GM19455 (cell line): ENCODE data around the gene PPL.
A peak's percentile ranks its signal among the peaks of the same experiment; 100 is the strongest.

ENCODE experiments used
- ATAC-seq: cut with Tn5 transposase; IDR thresholded peaks from one replicate; pipeline ENCODE4 v1.9.1; 2021; ENCODE audit not compliant: unreplicated experiment

The PPL gene

GRCh38 chr16:4868535-4868934 is 68.4 kb downstream of the PPL start:
- ATAC-seq, result no peak

GRCh38 chr16:4868026-4868425 is 68.9 kb downstream of the PPL start:
- ATAC-seq, result no peak

GRCh38 chr16:4866586-4866985 is 70.4 kb downstream of the PPL start:
- no peak for ATAC-seq

GRCh38 chr16:4865231-4865860 is 71.6 kb downstream of the PPL start:
- no peak for ATAC-seq

GRCh38 chr16:4864728-4865127 is 72.2 kb downstream of the PPL start:
- ATAC-seq, result no peak

GRCh38 chr16:4862639-4863038 is 74.3 kb downstream of the PPL start:
- no peak for ATAC-seq

GRCh38 chr16:4860727-4861342 is 76.1 kb downstream of the PPL start:
- no peak for ATAC-seq

GRCh38 chr16:4859900-4860255 is 77.1 kb downstream of the PPL start:
- ATAC-seq, result no peak

- no peak for ATAC-seq
Observed at GRCh38 chr16:4859190-4859899, 77.6 kb downstream of the PPL start.

GRCh38 chr16:4855804-4856203 is 81.1 kb downstream of the PPL start:
- no peak for ATAC-seq

- no peak for ATAC-seq
Observed at GRCh38 chr16:4855371-4855770, 81.6 kb downstream of the PPL start.

DNA sequence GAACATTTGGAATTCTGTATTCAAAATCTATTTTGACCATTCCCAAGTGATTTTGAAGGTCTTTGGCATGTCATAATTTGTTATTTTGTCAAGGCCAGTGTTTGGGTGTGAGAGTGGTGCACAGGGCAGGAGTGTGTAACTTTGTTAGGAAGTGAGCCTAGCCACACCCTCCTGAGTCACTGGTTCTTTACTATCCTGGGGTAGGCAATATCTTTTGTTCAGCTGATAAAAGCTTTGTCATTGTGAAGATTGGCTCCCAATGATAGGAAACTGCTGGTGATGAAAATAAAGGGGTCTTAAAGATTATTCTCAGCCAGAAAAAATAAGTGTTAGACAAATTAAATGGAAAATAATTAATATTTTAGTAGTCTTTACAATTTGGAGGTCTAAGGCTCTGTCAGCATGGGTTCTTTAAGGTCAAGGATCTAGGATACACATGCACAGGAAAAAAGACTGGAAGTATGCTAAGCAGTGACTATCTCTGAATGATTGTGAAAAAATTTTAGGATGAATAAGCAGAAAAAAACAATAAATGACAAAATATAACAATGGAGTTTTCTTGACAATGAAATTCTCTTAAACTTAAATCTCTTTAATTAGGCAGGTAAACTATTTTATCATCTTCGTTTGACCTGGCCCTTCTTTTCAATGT is 84.6 kb downstream of the PPL start:
- ATAC-seq, result no peak

DNA sequence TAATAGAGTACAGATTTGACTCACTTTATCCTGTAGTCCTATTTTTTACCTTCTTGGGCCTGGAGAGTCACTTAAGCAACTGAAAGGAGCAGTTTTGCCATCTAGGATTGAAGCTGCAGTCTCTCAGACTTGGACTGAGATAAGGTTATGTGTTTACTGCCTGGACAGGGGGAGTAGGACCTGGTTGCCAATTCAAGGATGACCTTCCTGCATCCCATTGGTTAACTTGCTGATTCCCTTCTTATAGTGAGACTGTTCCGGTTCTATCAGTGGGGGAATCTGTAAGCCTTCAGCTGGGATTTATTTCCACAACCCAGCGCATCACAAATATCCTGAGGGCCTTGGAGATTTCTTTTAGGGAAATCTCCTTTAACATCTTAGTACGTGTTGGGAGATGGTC is 86.7 kb downstream of the PPL start:
- ATAC-seq, result no peak

GRCh38 chr16:4847774-4848587 is 89.0 kb downstream of the PPL start:
- ATAC-seq, result peak; percentile 28

DNA sequence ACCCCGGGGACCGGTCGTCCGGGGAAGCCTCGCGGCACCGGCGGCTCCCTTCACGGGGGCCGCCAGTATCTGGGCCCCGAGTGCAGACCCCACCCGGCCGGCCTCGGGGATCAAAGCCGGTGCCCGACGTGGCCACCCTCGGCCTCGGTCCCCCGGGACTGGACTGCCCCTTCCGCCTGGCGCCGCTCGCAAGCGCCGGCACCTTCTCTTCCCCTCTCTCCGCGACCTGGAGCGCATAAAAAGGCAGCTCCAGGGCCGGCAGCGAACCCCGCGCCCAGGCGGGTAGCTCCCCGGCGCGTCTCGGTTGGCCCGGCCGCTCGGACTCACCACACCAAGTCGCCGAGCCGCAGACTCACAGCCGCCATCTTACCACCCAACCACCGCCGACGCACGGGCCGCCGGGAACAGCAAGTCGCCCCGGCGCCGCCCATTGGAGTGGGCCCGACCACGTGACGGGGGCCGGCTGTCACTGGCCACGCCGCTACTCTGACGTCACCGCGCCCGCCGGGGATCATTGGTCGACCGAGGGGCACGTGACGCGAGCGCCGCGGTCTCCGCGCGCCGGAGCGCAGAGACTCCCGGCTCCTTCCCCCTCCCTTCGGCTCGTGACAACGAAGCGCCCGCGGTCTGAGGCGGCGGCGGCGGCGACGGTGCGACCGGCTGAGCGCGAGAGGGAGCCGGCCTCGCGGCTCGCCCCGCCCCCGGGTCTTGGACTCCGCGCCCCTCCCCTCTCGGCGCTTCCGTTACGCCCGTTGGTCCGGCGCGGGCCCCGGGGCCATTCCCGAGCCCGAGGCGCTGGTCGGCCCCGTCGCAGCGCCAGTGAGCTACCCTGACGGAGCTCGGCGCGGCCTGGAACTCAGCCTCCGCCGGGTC is 89.8 kb downstream of the PPL start, which contains the start of the genes GLYR1 and UBN1:
Gene GLYR1 (minus strand): TSS at position 388 of the 873 bp plus-strand sequence. CDS start 23 bp downstream, at position 365.
Gene UBN1 (plus strand): TSS at position 581 of the 873 bp plus-strand sequence. CDS start 5,437 bp downstream, outside the sequence.
- peak; percentile 81 for ATAC-seq

- ATAC-seq, result peak; percentile 17
Observed at GRCh38 chr16:4846503-4846900, 90.4 kb downstream of the PPL start.

DNA sequence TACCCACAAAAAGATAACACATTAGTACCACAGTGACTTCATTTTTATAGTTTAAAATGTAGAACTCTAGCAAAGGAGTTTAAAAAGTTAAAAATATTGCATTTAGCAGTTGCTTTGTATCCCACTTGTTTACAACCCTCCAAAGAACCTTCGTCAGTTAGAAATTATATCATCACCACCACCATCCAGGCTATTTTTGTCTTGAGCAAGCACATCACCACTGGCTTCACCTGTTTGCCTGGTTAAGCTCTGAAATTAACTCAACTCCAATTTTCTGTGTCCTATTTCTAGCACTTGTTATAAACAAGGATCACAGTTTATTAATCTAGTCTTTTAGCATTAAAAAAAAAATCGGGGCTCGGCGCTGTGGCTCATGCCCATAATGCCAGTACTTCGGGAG is 96.0 kb downstream of the PPL start:
- ATAC-seq, result no peak

DNA sequence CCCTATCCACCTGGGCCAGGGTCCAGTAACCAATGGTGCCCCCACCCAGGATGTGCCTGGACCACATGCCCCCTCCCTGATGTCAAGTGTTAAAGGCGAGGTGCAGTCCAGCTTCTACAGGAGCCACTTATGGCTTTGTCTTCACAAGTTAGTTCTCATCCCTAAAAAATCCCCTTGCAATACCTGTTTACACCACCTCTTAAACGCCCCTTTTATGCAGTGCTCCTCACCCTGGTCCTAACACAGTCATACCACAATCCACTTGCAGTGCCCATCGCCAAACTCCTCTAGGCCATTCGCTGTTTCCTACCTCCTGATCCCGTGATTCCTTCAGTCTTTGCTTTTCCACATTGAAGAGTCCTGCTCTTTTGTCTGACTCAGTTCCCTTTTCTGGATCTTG is 97.0 kb downstream of the PPL start:
- no peak for ATAC-seq

DNA sequence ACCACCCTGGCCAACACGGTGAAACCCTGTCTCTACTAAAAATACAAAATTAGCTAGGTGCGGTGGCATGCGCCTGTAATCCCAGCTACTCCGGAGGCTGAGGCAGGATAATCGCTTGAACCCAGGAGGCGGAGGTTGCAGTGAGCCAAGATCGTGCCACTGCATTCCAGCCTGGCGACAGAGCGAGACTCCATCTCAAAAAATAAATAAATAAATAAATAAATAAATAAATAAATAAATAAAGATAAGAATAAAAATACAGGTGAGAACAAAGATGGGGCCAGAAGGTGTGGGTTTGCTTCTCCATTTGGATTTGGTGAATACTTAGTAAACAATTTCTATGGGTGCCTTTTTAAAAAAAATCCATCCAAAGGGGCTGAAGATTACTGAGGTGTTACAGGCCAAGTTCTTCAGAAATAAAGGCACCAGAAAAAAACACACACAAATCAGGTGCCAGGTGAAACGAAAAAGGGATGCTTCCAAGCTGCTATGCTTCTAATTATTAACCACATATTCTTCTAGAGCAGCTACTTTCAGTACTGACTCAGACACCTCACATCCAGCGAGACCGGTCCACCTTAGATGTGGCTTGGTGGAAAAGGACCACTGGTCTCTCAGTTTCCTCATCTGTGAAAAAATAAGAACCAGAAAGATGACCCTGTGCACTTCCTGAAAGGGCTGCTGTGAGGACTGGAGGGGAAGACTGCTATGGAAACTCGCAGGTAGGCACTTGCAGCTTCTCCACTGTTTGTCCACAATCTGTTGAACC is 99.0 kb downstream of the PPL start:
- no peak for ATAC-seq
